ENCODE measurements around the gene B3GALT2. TPM values are rescaled to one million over a fixed set of nuclear protein-coding genes. Genes with fewer than 3 reads are reported as not detected.

B3GALT2 gene
- total RNA-seq, 1 experiment from 2014 or later, result not detected

DNA sequence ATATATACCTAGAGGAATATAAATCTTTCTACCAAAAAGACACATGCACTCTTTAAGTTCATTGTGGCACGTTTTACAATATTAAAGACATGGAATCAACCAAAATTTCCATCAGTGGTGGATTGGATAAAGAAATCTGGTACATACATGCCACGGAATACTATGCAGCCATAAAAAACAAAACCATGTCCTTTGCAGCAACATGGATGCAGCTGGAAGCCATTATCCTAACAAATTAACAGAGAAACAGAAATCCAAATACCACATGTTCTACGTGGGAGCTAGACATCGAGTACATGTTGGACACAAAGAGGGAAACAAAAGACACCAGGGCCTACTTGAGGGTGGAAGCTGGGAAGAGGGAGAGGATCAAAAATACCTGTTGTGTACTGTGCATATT lies 33.0 kb upstream of the B3GALT2 start:
- POLR2A ChIA-PET, result no interaction called here
- H3K4me1 Mint-ChIP-seq (ENCODE audit: low read depth, unreplicated experiment), result peaks cover 6% of the 10 kb centered on the region

DNA sequence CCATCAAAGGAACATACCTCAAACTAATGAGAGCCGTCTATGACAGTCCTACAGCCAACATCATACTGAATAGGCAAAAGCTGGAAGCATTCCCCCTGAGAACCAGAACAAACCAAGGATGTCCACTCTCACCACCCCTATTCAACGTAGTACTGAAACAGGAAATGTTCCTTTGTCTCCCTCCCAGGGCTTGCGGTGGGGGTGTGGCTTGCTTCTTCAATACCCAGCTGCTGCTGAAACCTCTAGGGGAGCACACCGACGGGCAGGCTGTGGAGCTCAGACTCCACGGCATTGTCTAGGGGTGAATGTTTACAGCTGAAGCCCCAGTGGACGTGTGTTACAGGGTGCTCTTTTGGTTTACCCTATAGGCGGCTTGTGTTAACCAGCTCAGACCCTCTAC lies 30.5 kb upstream of the B3GALT2 start:
- H3K27ac Mint-ChIP-seq (ENCODE audit: unreplicated experiment), result no peak overlapping the region
- H3K4me3 Mint-ChIP-seq (ENCODE audit: unreplicated experiment), result no peak overlapping the region
- ChIA-PET CTCF (no interaction called here), POLR2A (no interaction called here)
- H3K4me3 ChIP-seq (ENCODE audit: low read depth, low read length), result no peak overlapping the region
- H3K9me3 ChIP-seq, result no peaks in the 10 kb centered on the region; the same call in 1 of the 2 replicates
- peaks cover 8% of the 10 kb centered on the region for H3K4me1 ChIP-seq
- H3K36me3 Mint-ChIP-seq (ENCODE audit: insufficient read depth, unreplicated experiment), result peaks cover 19% of the 10 kb centered on the region
- H3K27me3 ChIP-seq (replicated peaks; ENCODE audit: control insufficient read depth, insufficient read depth, low read length), result no peaks in the 10 kb centered on the region
- H3K36me3 ChIP-seq (ENCODE audit: control insufficient read depth, insufficient read depth, low read length), result no peaks in the 10 kb centered on the region
- intact Hi-C loops (cut with micrococcal nuclease; ENCODE audit: unreplicated experiment), result no loop called here
- TF ChIP-seq, protein P1, sequence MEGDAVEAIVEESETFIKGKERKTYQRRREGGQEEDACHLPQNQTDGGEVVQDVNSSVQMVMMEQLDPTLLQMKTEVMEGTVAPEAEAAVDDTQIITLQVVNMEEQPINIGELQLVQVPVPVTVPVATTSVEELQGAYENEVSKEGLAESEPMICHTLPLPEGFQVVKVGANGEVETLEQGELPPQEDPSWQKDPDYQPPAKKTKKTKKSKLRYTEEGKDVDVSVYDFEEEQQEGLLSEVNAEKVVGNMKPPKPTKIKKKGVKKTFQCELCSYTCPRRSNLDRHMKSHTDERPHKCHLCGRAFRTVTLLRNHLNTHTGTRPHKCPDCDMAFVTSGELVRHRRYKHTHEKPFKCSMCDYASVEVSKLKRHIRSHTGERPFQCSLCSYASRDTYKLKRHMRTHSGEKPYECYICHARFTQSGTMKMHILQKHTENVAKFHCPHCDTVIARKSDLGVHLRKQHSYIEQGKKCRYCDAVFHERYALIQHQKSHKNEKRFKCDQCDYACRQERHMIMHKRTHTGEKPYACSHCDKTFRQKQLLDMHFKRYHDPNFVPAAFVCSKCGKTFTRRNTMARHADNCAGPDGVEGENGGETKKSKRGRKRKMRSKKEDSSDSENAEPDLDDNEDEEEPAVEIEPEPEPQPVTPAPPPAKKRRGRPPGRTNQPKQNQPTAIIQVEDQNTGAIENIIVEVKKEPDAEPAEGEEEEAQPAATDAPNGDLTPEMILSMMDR (IDR thresholded peaks at IDR 0.05; ENCODE audit: insufficient read depth in 1 of 2, low read depth in 1 of 2, low read length in 1 of 2, severe bottlenecking in 1 of 2, unreplicated experiment in 1 of 2), result no peak
- BruUV-seq (replicated peaks), result no TSS peak
- H3K4me1 Mint-ChIP-seq (ENCODE audit: low read depth, unreplicated experiment), result no peaks in the 10 kb centered on the region
- DNase-seq, result no peak
- H3K27me3 Mint-ChIP-seq (ENCODE audit: insufficient read depth, unreplicated experiment), result no peaks in the 10 kb centered on the region
- no peaks in the 10 kb centered on the region for H3K9me3 Mint-ChIP-seq (ENCODE audit: unreplicated experiment)

More for the DNA sequence above, 33.0 kb upstream of the B3GALT2 start:
- intact Hi-C loops (cut with micrococcal nuclease; ENCODE audit: unreplicated experiment), result no loop called here
- Histone ChIP-seq H3K4me1 (no peaks in the 10 kb centered on the region), H3K36me3 (ENCODE audit: control insufficient read depth, insufficient read depth, low read length) (no peaks in the 10 kb centered on the region), H3K9me3 (no peaks in the 10 kb centered on the region), H3K4me3 (ENCODE audit: low read depth, low read length) (no peak overlapping the region), H3K27me3 (replicated peaks; ENCODE audit: control insufficient read depth, insufficient read depth, low read length) (no peaks in the 10 kb centered on the region)
- no peak for DNase-seq
- Mint-ChIP-seq H3K36me3 (ENCODE audit: insufficient read depth, unreplicated experiment) (peaks cover 19% of the 10 kb centered on the region), H3K27me3 (ENCODE audit: insufficient read depth, unreplicated experiment) (no peaks in the 10 kb centered on the region), H3K27ac (ENCODE audit: unreplicated experiment) (no peak overlapping the region), H3K4me3 (ENCODE audit: unreplicated experiment) (no peak overlapping the region), H3K9me3 (ENCODE audit: unreplicated experiment) (no peaks in the 10 kb centered on the region)
- TF ChIP-seq, protein P1 (IDR thresholded peaks at IDR 0.05; ENCODE audit: insufficient read depth in 1 of 2, low read depth in 1 of 2, low read length in 1 of 2, severe bottlenecking in 1 of 2, unreplicated experiment in 1 of 2), result no peak
- CTCF ChIA-PET, result no interaction called here
- no TSS peak for BruUV-seq (replicated peaks)

DNA sequence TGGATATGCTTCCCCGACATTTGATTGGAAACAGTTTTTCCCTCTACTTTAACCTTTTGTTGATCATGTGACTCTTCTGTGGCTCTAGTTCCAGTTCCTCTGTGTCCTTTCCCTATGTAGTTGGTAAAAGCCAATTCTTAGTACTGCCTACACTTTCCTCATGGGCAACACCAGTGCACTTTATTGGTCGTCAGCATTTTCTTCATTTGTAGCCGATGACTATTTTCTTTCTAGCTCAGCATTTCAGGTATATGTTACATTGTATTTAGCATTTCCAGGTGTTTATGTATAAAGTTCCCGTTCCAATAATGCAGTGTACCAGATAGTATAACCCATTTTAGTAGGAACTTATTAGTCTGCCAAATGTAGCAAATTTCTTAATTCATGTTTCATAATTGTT lies 27.6 kb upstream of the B3GALT2 start:
- DNase-seq, result no peak
- H3K4me3 ChIP-seq (ENCODE audit: low read depth, low read length), result no peak overlapping the region
- ChIA-PET POLR2A (no interaction called here), CTCF (no interaction called here)
- no TSS peak for BruUV-seq (replicated peaks)
- H3K36me3 ChIP-seq (ENCODE audit: control insufficient read depth, insufficient read depth, low read length), result no peaks in the 10 kb centered on the region
- Mint-ChIP-seq H3K36me3 (ENCODE audit: insufficient read depth, unreplicated experiment) (peaks cover 37% of the 10 kb centered on the region), H3K4me1 (ENCODE audit: low read depth, unreplicated experiment) (peaks cover 7% of the 10 kb centered on the region), H3K4me3 (ENCODE audit: unreplicated experiment) (no peak overlapping the region), H3K9me3 (ENCODE audit: unreplicated experiment) (peaks cover 12% of the 10 kb centered on the region), H3K27me3 (ENCODE audit: insufficient read depth, unreplicated experiment) (no peaks in the 10 kb centered on the region), H3K27ac (ENCODE audit: unreplicated experiment) (no peak overlapping the region)
- H3K4me1 ChIP-seq, result peaks cover 37% of the 10 kb centered on the region
- TF ChIP-seq, protein P1 (IDR thresholded peaks at IDR 0.05; ENCODE audit: insufficient read depth in 1 of 2, low read depth in 1 of 2, low read length in 1 of 2, severe bottlenecking in 1 of 2, unreplicated experiment in 1 of 2), result no peak
- no peaks in the 10 kb centered on the region for H3K27me3 ChIP-seq (replicated peaks; ENCODE audit: control insufficient read depth, insufficient read depth, low read length)
- peaks cover 7% of the 10 kb centered on the region for H3K9me3 ChIP-seq
- intact Hi-C loops (cut with micrococcal nuclease; ENCODE audit: unreplicated experiment), result no loop called here

All from Caco-2 (cell line).